ENCODE results near the gene TUBB2B. TPM values are rescaled to one million over a fixed set of nuclear protein-coding genes. Genes with fewer than 3 reads are reported as not detected.
"Not testable (repeated sequence)": the region's sequence is repeated elsewhere in the genome, so short reads cannot be mapped to it uniquely, and the experiment has no call there.

TUBB2B gene
- polyA plus RNA-seq, 6 donors from 2014 or later: 0.15 to 0.83 (median 0.36) TPM; not detected in 3

GRCh38 chr6:3195695-3196497, 31.6 kb downstream of the TUBB2B start:
- H3K9me3 Mint-ChIP-seq: peaks cover 0 to 18% (median 4%) of the 10 kb centered on the region in 7 donors
- DNase-seq: no peak

GRCh38 chr6:3195420-3195694, 32.1 kb downstream of the TUBB2B start:
- H3K4me1 Mint-ChIP-seq: no peaks in the 10 kb centered on the region
- peaks cover 0 to 14% (median 5%) of the 10 kb centered on the region in 3 donors for H3K27me3 Mint-ChIP-seq
- peaks cover 3 to 4% of the 10 kb centered on the region in 2 donors for H3K36me3 Mint-ChIP-seq
- ATAC-seq (ENCODE audit: low read depth in 2 of 2): no peak
- H3K9me3 Mint-ChIP-seq: peaks cover 0 to 13% (median 1%) of the 10 kb centered on the region in 7 donors
- no peak overlapping the region for H3K4me3 Mint-ChIP-seq
- no peak overlapping the region for H3K27ac Mint-ChIP-seq
- DNase-seq: no peak

More at GRCh38 chr6:3195695-3196497, 31.6 kb downstream of the TUBB2B start:
- Mint-ChIP-seq H3K36me3 (peaks cover 4 to 8% of the 10 kb centered on the region in 2 donors), H3K4me1 (no peaks in the 10 kb centered on the region), H3K4me3 (no peak overlapping the region), H3K27me3 (peaks cover 0 to 13% (median 8%) of the 10 kb centered on the region in 3 donors), H3K27ac (no peak overlapping the region)
- no peak for ATAC-seq (ENCODE audit: low read depth in 2 of 2)

DNA sequence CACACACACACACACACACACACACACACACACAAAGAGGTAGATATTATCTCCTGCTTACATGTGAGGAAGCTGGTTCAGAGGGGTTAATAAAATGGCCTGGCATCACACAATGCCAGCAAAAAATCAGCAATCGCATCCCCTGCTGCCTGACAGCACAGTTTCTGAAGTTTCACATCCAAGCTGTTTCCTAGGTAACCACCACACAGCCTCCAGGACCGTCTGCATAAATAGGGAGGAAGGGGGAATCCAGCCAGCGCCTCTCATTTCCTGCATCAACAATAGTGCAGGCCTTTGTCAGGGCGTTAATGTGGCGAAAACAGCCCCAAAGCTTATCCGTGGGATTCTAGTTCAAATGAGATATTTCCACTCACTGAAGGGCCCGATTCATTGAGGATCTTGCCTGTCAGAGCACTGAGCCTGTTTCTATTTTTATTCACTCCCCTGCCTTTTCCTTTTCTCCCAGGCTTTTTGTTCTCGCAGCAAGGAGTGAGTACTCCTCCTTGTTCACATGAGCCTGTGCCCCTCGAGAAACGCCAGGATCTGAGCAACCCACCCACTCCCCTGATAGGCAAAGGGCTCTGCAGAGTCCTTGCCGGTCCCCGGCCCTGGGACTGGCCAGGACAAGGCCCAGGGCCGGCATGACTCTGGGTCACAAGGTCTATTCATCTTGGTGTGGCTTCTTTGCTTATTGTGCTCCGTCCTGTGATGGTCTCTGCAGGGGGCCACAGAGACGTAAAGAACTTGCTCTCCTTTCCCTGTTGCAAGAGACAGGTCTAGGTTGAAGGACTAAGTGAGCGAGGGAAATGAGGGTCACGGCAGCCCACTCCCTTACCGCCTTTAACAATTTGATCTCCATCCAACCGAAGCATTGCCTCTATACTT, 32.7 kb downstream of the TUBB2B start:
- Mint-ChIP-seq H3K9me3 (peaks cover 0 to 10% (median 0%) of the 10 kb centered on the region in 7 donors), H3K27me3 (peaks cover 2 to 14% (median 5%) of the 10 kb centered on the region in 3 donors), H3K4me1 (no peaks in the 10 kb centered on the region), H3K36me3 (no peaks in the 10 kb centered on the region), H3K4me3 (no peak overlapping the region), H3K27ac (no peak overlapping the region)
- no peak for DNase-seq
- no peak for ATAC-seq (ENCODE audit: low read depth in 2 of 2)

DNA sequence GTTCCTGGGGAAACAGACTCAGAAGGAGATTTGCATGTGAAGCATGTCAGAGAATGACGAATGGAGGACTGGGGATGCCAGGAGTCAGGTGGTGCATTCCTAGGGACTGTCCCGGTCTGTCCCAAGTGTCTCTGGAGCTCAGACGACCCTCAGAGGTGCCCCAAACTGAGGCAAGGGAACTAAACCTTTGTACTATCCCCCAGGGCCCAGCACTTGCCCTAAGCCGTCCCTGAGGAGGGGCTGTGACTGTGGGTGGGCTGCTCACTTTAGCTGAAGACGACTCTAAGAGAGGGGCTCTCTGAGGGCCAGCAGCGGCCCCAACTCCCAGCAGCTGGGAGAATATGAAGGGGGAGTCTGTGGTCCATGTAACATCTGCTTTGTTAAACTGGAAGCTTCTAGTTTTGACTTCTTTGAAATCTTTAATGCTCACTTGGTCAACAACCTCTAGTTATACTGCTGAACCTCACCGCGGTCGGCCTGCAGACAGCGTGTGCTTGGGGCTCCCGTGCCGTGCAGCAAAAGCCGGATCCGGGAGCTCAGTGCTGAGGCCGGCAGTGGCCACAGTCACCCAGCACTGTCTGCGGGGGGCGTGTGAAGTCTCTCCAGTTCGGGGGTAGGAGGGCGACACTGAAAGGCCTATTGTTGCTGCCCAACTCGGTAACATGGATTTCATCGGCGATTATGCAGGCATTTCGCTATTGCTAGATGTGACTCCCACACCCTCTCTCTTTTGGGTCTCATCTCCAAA, 34.2 kb downstream of the TUBB2B start:
- peaks cover 7 to 17% (median 8%) of the 10 kb centered on the region in 3 donors for H3K27me3 Mint-ChIP-seq
- peaks cover 0 to 5% (median 0%) of the 10 kb centered on the region in 7 donors for H3K9me3 Mint-ChIP-seq
- no peak for ATAC-seq (ENCODE audit: low read depth in 2 of 2)
- DNase-seq: no peak
- H3K4me3 Mint-ChIP-seq: no peak overlapping the region
- no peaks in the 10 kb centered on the region for H3K4me1 Mint-ChIP-seq
- H3K27ac Mint-ChIP-seq: no peak overlapping the region
- no peaks in the 10 kb centered on the region for H3K36me3 Mint-ChIP-seq

- peaks cover 11 to 25% (median 19%) of the 10 kb centered on the region in 3 donors for H3K27me3 Mint-ChIP-seq
Measured at GRCh38 chr6:3190779-3191178, 36.7 kb downstream of the TUBB2B start.

DNA sequence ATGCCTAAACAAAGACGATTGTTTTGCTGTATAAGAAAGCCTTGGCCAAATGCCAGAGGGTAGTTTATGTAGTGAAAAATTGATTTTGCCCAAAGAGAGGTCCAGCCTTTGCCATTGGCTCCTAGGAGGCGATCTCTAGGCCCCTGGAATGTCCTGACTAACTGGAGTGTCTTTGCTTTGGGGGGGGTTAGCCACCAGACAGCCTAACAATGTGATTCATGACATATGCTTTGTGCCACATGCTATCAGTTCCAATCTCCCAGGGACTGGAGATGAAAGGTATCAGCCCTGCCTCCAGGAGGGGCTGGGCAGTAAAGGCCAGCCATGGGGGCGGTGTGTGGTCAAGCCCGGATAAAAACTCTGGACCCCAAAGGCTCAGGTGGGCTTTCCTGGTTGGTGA, 37.4 kb downstream of the TUBB2B start:
- Mint-ChIP-seq H3K27ac (no peak overlapping the region), H3K36me3 (no peaks in the 10 kb centered on the region), H3K4me3 (no peak overlapping the region), H3K27me3 (peaks cover 11 to 30% (median 20%) of the 10 kb centered on the region in 3 donors), H3K9me3 (no peaks in the 10 kb centered on the region), H3K4me1 (no peaks in the 10 kb centered on the region)
- DNase-seq: no peak
- ATAC-seq (ENCODE audit: low read depth in 2 of 2): no peak

More at GRCh38 chr6:3190779-3191178, 36.7 kb downstream of the TUBB2B start:
- Mint-ChIP-seq H3K4me3 (no peak overlapping the region), H3K27ac (no peak overlapping the region), H3K36me3 (no peaks in the 10 kb centered on the region), H3K9me3 (no peaks in the 10 kb centered on the region), H3K4me1 (no peaks in the 10 kb centered on the region)
- DNase-seq (no peak), ATAC-seq (ENCODE audit: low read depth in 2 of 2) (no peak)

- not testable (repeated sequence) for H3K36me3 Mint-ChIP-seq; H3K4me3 Mint-ChIP-seq; H3K9me3 Mint-ChIP-seq; H3K27ac Mint-ChIP-seq; ATAC-seq (ENCODE audit: low read depth in 2 of 2); DNase-seq; H3K4me1 Mint-ChIP-seq
- peaks cover 13 to 37% (median 28%) of the 10 kb centered on the region in 3 donors for H3K27me3 Mint-ChIP-seq
Measured at GRCh38 chr6:3189192-3189591, 38.3 kb downstream of the TUBB2B start.

- ATAC-seq (ENCODE audit: low read depth in 2 of 2): no peak
- H3K4me3 Mint-ChIP-seq: no peak overlapping the region
- H3K27me3 Mint-ChIP-seq: peaks cover 14 to 47% (median 36%) of the 10 kb centered on the region in 3 donors
- no peaks in the 10 kb centered on the region for H3K9me3 Mint-ChIP-seq
- DNase-seq: no peak
- no peaks in the 10 kb centered on the region for H3K4me1 Mint-ChIP-seq
- no peaks in the 10 kb centered on the region for H3K36me3 Mint-ChIP-seq
- no peak overlapping the region for H3K27ac Mint-ChIP-seq
Measured at GRCh38 chr6:3188262-3188661, 39.2 kb downstream of the TUBB2B start.

DNA sequence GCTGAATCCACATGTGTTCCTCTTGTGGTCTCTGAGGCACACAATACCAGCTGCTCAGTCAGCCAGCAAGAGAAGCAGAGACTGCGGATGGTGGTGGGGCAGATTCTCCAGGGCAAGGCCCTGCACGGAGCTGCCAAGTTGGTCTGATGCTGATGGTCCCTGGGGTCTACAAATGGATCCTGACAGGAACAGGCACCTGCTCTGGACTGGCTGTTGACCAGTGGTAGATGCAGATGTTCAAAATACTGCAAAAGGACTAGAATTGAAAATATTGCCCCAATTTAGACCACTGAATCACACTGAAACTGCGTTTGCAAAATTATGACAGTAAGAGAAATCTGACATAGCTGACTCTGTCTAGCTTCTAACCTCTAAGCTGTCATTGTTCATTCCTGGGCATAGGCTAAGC, 40.5 kb downstream of the TUBB2B start:
- Mint-ChIP-seq H3K4me3 (no peak overlapping the region), H3K27ac (no peak overlapping the region), H3K4me1 (no peaks in the 10 kb centered on the region), H3K9me3 (no peaks in the 10 kb centered on the region), H3K27me3 (peaks cover 14 to 47% (median 36%) of the 10 kb centered on the region in 3 donors), H3K36me3 (no peaks in the 10 kb centered on the region)
- DNase-seq: no peak
- no peak for ATAC-seq (ENCODE audit: low read depth in 2 of 2)

GRCh38 chr6:3183066-3183465, 44.4 kb downstream of the TUBB2B start:
- no peaks in the 10 kb centered on the region for H3K4me1 Mint-ChIP-seq
- no peaks in the 10 kb centered on the region for H3K36me3 Mint-ChIP-seq
- DNase-seq (no peak), ATAC-seq (ENCODE audit: low read depth in 2 of 2) (no peak)
- no peak overlapping the region for H3K4me3 Mint-ChIP-seq
- H3K9me3 Mint-ChIP-seq: no peaks in the 10 kb centered on the region
- no peak overlapping the region for H3K27ac Mint-ChIP-seq
- H3K27me3 Mint-ChIP-seq: peaks cover 13 to 55% (median 34%) of the 10 kb centered on the region in 3 donors

DNA sequence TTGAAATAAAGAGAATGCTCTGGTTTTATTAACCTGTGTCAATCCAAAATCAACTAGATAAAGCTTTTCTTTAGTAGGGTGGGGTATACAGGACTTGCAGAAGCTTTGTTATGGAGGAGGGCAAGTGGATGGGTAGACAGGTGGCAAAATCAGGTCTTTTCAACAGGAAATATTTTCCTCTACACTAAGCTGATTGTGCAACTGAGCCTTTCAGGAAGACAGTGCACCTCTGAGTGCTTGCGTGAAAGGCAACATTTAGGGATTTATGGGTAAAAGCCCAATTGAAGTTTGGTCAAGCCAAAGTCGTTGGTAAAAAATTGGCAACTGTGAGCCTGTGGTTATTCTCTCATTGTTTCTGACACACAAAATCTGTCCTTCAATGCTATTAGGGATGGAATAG, 46.3 kb downstream of the TUBB2B start:
- ATAC-seq (ENCODE audit: low read depth in 2 of 2): no peak
- Mint-ChIP-seq H3K9me3 (no peaks in the 10 kb centered on the region), H3K27me3 (peaks cover 15 to 41% (median 37%) of the 10 kb centered on the region in 3 donors), H3K27ac (no peak overlapping the region), H3K4me3 (no peak overlapping the region), H3K4me1 (no peaks in the 10 kb centered on the region), H3K36me3 (no peaks in the 10 kb centered on the region)
- no peak for DNase-seq

DNA sequence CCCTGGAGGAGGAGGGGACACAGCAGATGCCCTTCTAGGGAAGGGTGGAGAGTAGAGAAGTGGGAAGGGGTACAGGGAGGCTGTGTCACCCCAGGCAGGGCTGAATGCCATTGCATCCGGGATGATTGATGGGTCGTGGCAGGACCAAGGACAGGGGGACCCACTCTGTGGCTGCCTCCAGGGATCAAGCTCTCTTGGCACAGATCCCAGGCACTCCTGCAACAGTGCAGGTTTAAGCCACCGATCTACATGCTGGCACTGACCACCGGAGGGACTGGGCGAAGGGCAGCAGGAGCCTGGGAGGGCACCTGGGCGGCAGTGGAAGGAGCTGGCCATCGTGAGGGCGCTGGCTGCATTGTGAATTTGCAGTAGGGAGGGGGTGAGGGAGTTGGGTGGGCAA, 47.5 kb downstream of the TUBB2B start:
- Mint-ChIP-seq H3K4me3 (peak overlapping the region in 6 of 8 donors; percentile 44 to 78 (median 62)), H3K27me3 (peaks cover 21 to 44% (median 41%) of the 10 kb centered on the region in 3 donors)
- H3K27ac Mint-ChIP-seq; H3K9me3 Mint-ChIP-seq; H3K36me3 Mint-ChIP-seq; DNase-seq; H3K4me1 Mint-ChIP-seq; ATAC-seq (ENCODE audit: low read depth in 2 of 2): not testable (repeated sequence)

GRCh38 chr6:3178666-3179065, 48.8 kb downstream of the TUBB2B start:
- not testable (repeated sequence) for ATAC-seq (ENCODE audit: low read depth in 2 of 2); DNase-seq; H3K4me3 Mint-ChIP-seq; H3K27ac Mint-ChIP-seq; H3K36me3 Mint-ChIP-seq; H3K4me1 Mint-ChIP-seq; H3K9me3 Mint-ChIP-seq
- H3K27me3 Mint-ChIP-seq: peaks cover 22 to 33% (median 28%) of the 10 kb centered on the region in 3 donors
